Lower leg skin (tissue), 4 donors: ENCODE results near the gene HRH3. TPM values are rescaled to one million over a fixed set of nuclear protein-coding genes. Genes with fewer than 3 reads are reported as not detected.

Experiments used
- DNase-seq, 2 donors: peaks; one replicate each; pipeline ENCODE4 v3.0.0-alpha.2; 2019; ENCODE audit warnings: low spot score in 2 of 2
- H3K4me3 ChIP-seq: fragments of 200-600 bp; sonication (generic); 2 replicates; pipeline ENCODE4 v1.5.1; 2017; ENCODE audit warnings: mild to moderate bottlenecking, low read depth; ENCODE audit not compliant: poor library complexity, severe bottlenecking
- POLR2A ChIP-seq, 2 donors: fragments of 450-650 bp; IDR thresholded peaks; one replicate each; pipeline ENCODE4 v1.6.1; 2016 to 2017; ENCODE audit warnings: antibody characterized with exemption in 2 of 2, mild to moderate bottlenecking in 1 of 2, moderate library complexity in 1 of 2
- WGBS, 2 donors: methylation state at CpG; one replicate each; pipeline ENCODE4 v1.1.5; 2018; 5-methylcytosine and 5-hydroxymethylcytosine counted together
- intact Hi-C: fragments of 100-400 bp; cut with DNase I; formaldehyde crosslinking; loops from one replicate; pipeline ENCODE4 v1.15.0; 2023; ENCODE audit warnings: low total_unique reads
- total RNA-seq, 4 donors: library from RNA; depleted of rRNA; stranded (reverse); fragments of >200 nt; gene quantifications; one replicate each; pipeline ENCODE4 v1.1.0, GENCODE V29; 2016
- TF ChIP-seq, protein P1 (sequence below), 3 donors: fragments of 450-650 bp; IDR thresholded peaks; one replicate each; pipeline ENCODE4 v1.5.1; 2016; ENCODE audit warnings: antibody characterized with exemption in 3 of 3, mild to moderate bottlenecking in 3 of 3, moderate library complexity in 2 of 3

HRH3 gene
- total RNA-seq, 4 donors from 2014 or later = not detected

DNA sequence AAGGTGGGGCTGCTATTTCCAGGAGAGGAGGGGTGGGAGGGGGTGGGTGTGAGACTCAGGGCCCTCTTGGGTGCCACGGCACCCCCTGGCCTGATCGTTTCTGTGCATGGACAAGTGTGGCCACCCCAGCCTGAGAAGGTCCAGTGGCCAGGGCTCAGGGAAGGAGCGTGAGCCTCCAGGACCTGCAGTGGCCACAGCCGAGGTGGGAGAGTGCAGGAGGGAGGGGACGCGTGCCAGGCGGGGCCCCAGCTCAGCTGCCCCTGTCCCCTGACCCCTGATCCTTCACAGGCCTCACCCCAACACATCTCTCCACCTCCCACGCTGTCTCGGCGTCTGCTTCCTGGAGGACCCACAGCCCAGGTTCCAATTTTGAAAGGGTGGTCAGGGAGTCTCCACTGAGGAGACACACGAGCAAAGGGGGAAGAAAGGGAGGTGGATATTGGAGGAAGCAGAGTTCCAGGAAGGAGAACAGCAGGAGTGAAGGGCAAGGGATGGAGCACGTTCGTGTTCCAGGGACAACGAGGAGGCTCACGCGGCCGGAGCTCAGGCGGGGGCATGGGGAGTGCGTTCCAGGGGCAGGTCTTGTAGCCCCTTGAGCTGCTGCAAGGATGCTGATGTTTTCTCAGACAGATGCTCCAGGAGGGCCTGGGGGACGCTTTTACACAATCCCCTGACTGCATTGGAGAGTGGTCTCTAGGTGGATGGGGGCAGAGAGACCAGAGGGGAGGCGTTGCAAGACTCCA is 4.2 kb upstream of the HRH3 start:
- TF ChIP-seq, protein P1, sequence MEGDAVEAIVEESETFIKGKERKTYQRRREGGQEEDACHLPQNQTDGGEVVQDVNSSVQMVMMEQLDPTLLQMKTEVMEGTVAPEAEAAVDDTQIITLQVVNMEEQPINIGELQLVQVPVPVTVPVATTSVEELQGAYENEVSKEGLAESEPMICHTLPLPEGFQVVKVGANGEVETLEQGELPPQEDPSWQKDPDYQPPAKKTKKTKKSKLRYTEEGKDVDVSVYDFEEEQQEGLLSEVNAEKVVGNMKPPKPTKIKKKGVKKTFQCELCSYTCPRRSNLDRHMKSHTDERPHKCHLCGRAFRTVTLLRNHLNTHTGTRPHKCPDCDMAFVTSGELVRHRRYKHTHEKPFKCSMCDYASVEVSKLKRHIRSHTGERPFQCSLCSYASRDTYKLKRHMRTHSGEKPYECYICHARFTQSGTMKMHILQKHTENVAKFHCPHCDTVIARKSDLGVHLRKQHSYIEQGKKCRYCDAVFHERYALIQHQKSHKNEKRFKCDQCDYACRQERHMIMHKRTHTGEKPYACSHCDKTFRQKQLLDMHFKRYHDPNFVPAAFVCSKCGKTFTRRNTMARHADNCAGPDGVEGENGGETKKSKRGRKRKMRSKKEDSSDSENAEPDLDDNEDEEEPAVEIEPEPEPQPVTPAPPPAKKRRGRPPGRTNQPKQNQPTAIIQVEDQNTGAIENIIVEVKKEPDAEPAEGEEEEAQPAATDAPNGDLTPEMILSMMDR (IDR thresholded peaks at IDR 0.05) = no peak
- TF ChIP-seq POLR2A (IDR thresholded peaks at IDR 0.05) = no peak
- intact Hi-C loops = no loop called here
- 68 to 69% methylated on average over 20 to 21 of the region's 21 CpGs for WGBS, 2 donors
- H3K4me3 ChIP-seq = no peak overlapping the region
- no peak for DNase-seq

DNA sequence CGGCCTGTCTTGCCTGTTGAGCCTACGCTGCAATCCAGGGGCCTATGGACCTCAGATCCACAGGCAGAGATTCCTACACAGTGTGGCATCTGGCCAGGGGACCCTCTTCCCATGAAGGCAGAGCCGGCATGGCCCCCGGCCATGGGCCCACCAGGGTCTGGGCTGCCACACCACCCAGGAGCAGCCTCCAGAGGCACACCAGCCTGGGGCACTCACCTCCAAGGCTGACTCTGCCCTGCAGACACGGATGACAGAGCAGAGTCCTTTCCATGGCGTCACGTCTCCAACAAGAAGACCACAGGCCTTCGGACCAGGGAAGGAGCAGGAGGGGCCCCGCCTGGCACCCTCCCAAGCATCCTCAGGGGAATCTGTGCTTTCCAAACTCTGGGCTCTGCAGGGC is 3.5 kb upstream of the HRH3 start:
- no peak for DNase-seq
- 82 to 88% methylated on average over 6 to 9 of the region's 9 CpGs for WGBS, 2 donors
- no peak for TF ChIP-seq POLR2A (IDR thresholded peaks at IDR 0.05)
- TF ChIP-seq, protein P1 (IDR thresholded peaks at IDR 0.05) = no peak
- intact Hi-C loops = no loop called here
- no peak overlapping the region for H3K4me3 ChIP-seq

DNA sequence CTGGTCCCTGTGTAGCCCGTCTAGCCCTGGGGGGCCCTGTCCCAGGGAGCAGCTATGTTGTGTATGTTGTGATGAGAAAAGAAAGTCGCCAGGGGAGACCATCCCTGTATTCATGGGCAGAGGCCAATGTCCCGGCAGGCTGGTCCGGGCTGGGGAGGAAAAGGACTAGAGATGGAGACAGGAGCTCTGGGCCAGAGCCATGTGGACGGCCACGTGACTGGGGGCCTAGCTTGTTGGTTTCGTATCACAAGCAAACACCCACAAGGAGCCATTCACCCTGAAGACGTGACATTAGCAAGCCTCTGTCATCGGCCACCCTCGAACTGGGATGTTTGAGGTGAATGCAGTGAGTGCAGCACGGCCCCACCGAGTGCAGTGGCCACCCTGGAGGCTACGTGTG is 2.9 kb upstream of the HRH3 start:
- intact Hi-C loops = no loop called here
- no peak overlapping the region for H3K4me3 ChIP-seq
- WGBS, 2 donors = 80 to 81% methylated on average over 11 to 13 of the region's 13 CpGs
- TF ChIP-seq, protein P1 (IDR thresholded peaks at IDR 0.05) = no peak
- no peak for TF ChIP-seq POLR2A (IDR thresholded peaks at IDR 0.05)
- DNase-seq = no peak

DNA sequence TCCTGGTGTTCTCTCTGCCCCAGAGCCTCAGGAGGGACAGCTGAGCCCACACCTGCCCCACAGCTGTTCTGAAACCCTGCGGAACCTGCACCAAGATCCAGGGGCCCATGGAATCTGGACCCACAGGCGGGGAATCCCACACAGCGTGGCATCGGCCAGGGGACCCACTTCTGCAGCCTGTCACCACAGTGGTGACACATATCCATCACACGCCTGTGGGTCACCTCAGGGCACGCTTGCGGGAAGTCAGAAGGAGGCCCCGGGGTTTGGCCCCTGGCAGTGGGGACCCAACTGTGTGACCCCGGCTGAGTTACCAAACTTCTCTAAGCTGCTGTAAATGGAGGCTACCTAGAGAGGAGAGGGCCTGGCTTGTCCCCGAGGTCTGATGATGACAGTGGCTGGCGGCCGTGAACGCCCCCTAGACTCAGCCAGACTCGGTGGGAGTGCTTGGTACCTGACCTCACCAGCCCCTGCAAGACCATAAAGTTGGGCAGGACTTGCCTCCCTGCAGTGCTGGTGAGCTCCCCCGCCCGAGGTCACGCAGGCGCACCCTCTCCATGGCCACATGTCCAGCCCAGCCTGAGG is 2.3 kb upstream of the HRH3 start:
- no peak overlapping the region for H3K4me3 ChIP-seq
- no peak for DNase-seq
- intact Hi-C loops = no loop called here
- WGBS, 2 donors = 86 to 90% methylated on average over 4 to 14 of the region's 18 CpGs
- TF ChIP-seq POLR2A (IDR thresholded peaks at IDR 0.05) = no peak
- TF ChIP-seq, protein P1 (IDR thresholded peaks at IDR 0.05) = no peak

DNA sequence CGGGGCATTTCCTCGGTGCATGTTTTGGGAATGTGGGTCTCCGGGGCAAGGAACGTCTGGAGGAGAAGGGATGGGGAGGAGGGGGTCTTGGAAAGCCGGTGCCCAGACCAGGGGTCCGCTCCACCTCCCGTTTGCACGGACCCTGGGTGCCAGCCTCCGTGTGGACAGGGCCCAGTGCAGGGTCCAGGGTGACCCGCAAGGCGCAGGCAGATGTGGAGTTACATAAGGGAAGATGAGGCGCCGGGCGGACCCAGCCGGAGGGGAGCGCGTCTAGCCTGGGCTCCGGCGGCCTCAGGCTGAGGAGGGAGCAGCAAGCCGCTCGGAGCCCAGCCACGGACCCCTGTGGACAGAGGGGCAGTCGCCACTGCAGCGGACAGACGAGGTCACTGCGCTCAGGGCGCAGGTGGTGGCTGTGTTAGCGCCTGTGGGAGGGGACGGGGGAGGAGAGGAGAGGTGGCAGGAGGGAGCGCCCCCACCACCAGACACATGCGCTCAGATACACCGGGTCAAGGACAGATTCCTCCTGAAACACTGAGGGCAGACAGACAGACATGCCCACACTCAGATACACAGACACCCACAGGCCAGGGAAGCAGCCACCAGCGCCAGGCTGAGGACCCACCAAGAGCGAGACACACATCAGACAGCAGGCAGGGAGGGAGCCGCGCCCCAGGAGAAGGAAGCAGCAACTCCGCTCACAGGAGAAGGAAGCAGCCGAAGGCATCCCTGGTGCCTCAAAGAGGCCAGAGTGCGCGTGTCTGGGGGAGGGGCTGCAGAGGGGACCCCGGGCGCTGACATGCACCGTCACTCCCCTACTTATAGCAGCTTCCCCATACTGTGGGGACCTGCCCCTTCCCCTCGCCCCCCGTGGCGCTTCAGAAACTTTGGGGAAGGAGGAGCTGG is 839 bp upstream of the HRH3 start:
- no peak for DNase-seq
- intact Hi-C loops = no loop called here
- no peak for TF ChIP-seq POLR2A (IDR thresholded peaks at IDR 0.05)
- TF ChIP-seq, protein P1 (IDR thresholded peaks at IDR 0.05) = peak in 1 of 3 donors; percentile 13
- 2 to 4% methylated on average over 36 to 37 of the region's 46 CpGs for WGBS, 2 donors
- H3K4me3 ChIP-seq = no peak overlapping the region
